Measurements from ENCODE around the gene MUC6. TPM values are rescaled to one million over a fixed set of nuclear protein-coding genes. Genes with fewer than 3 reads are reported as not detected.

The MUC6 gene
- total RNA-seq, 1 donor from 2014 or later = not detected

- TF ChIP-seq, protein P1, sequence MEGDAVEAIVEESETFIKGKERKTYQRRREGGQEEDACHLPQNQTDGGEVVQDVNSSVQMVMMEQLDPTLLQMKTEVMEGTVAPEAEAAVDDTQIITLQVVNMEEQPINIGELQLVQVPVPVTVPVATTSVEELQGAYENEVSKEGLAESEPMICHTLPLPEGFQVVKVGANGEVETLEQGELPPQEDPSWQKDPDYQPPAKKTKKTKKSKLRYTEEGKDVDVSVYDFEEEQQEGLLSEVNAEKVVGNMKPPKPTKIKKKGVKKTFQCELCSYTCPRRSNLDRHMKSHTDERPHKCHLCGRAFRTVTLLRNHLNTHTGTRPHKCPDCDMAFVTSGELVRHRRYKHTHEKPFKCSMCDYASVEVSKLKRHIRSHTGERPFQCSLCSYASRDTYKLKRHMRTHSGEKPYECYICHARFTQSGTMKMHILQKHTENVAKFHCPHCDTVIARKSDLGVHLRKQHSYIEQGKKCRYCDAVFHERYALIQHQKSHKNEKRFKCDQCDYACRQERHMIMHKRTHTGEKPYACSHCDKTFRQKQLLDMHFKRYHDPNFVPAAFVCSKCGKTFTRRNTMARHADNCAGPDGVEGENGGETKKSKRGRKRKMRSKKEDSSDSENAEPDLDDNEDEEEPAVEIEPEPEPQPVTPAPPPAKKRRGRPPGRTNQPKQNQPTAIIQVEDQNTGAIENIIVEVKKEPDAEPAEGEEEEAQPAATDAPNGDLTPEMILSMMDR (IDR thresholded peaks at IDR 0.05) = no peak
- no peaks in the 10 kb centered on the region for H3K4me1 Mint-ChIP-seq (ENCODE audit: unreplicated experiment)
- no peak overlapping the region for H3K4me3 Mint-ChIP-seq (ENCODE audit: unreplicated experiment)
- peaks cover 8% of the 10 kb centered on the region for H3K27me3 Mint-ChIP-seq (ENCODE audit: unreplicated experiment)
- DNase-seq (ENCODE audit: extremely low spot score, unreplicated experiment) = no peak
- no peaks in the 10 kb centered on the region for H3K9me3 Mint-ChIP-seq (ENCODE audit: unreplicated experiment)
- no peak overlapping the region for H3K27ac Mint-ChIP-seq (ENCODE audit: unreplicated experiment)
- no peaks in the 10 kb centered on the region for H3K36me3 Mint-ChIP-seq (ENCODE audit: unreplicated experiment)
Observed at GRCh38 chr11:1039481-1040427, 3.2 kb upstream of the MUC6 start.

DNA sequence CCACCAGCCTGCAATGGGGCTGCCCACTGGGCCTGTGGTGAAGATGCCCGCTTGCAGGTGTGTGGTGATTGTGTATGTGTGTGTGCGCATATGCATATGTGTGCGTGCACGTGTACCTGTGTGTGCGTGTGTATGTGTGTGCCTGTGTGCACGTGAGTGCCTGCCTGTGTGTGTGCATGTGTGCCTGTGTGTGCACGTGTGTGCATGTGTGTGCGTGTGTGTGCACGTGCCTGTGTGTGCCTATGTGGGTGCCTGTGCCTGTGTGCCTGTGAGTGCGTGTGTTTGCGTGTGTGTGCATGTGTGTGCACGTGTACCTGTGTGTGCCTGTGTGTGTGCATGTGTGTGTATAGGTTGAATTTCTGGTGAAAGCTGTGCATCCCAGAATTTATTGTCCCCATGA, 2.4 kb upstream of the MUC6 start:
- TF ChIP-seq, protein P1 (IDR thresholded peaks at IDR 0.05) = no peak
- H3K4me1 Mint-ChIP-seq (ENCODE audit: unreplicated experiment) = no peaks in the 10 kb centered on the region
- no peaks in the 10 kb centered on the region for H3K9me3 Mint-ChIP-seq (ENCODE audit: unreplicated experiment)
- peaks cover 2% of the 10 kb centered on the region for H3K27me3 Mint-ChIP-seq (ENCODE audit: unreplicated experiment)
- no peak for DNase-seq (ENCODE audit: extremely low spot score, unreplicated experiment)
- no peaks in the 10 kb centered on the region for H3K36me3 Mint-ChIP-seq (ENCODE audit: unreplicated experiment)
- no peak overlapping the region for H3K27ac Mint-ChIP-seq (ENCODE audit: unreplicated experiment)
- H3K4me3 Mint-ChIP-seq (ENCODE audit: unreplicated experiment) = no peak overlapping the region

- TF ChIP-seq, protein P1 (IDR thresholded peaks at IDR 0.05) = no peak
- no peak overlapping the region for H3K27ac Mint-ChIP-seq (ENCODE audit: unreplicated experiment)
- H3K4me1 Mint-ChIP-seq (ENCODE audit: unreplicated experiment) = no peaks in the 10 kb centered on the region
- no peaks in the 10 kb centered on the region for H3K36me3 Mint-ChIP-seq (ENCODE audit: unreplicated experiment)
- no peaks in the 10 kb centered on the region for H3K27me3 Mint-ChIP-seq (ENCODE audit: unreplicated experiment)
- no peak overlapping the region for H3K4me3 Mint-ChIP-seq (ENCODE audit: unreplicated experiment)
- no peak for DNase-seq (ENCODE audit: extremely low spot score, unreplicated experiment)
- no peaks in the 10 kb centered on the region for H3K9me3 Mint-ChIP-seq (ENCODE audit: unreplicated experiment)
Observed at GRCh38 chr11:1038361-1038760, 1.8 kb upstream of the MUC6 start.

- H3K36me3 Mint-ChIP-seq (ENCODE audit: unreplicated experiment) = no peaks in the 10 kb centered on the region
- TF ChIP-seq, protein P1 (IDR thresholded peaks at IDR 0.05) = no peak
- no peak for DNase-seq (ENCODE audit: extremely low spot score, unreplicated experiment)
- no peaks in the 10 kb centered on the region for H3K9me3 Mint-ChIP-seq (ENCODE audit: unreplicated experiment)
- H3K27me3 Mint-ChIP-seq (ENCODE audit: unreplicated experiment) = no peaks in the 10 kb centered on the region
- H3K4me3 Mint-ChIP-seq (ENCODE audit: unreplicated experiment) = no peak overlapping the region
- no peak overlapping the region for H3K27ac Mint-ChIP-seq (ENCODE audit: unreplicated experiment)
- H3K4me1 Mint-ChIP-seq (ENCODE audit: unreplicated experiment) = no peaks in the 10 kb centered on the region
Observed at GRCh38 chr11:1037506-1038055, 1.1 kb upstream of the MUC6 start.

GRCh38 chr11:1036931-1037330, 413 bp upstream of the MUC6 start:
- H3K27ac Mint-ChIP-seq (ENCODE audit: unreplicated experiment) = no peak overlapping the region

More at GRCh38 chr11:1036931-1037330, 413 bp upstream of the MUC6 start:
- H3K36me3 Mint-ChIP-seq (ENCODE audit: unreplicated experiment) = no peaks in the 10 kb centered on the region
- no peaks in the 10 kb centered on the region for H3K4me1 Mint-ChIP-seq (ENCODE audit: unreplicated experiment)
- H3K27me3 Mint-ChIP-seq (ENCODE audit: unreplicated experiment) = no peaks in the 10 kb centered on the region
- TF ChIP-seq, protein P1 (IDR thresholded peaks at IDR 0.05) = no peak
- H3K9me3 Mint-ChIP-seq (ENCODE audit: unreplicated experiment) = no peaks in the 10 kb centered on the region
- no peak overlapping the region for H3K4me3 Mint-ChIP-seq (ENCODE audit: unreplicated experiment)
- DNase-seq (ENCODE audit: extremely low spot score, unreplicated experiment) = no peak

Measured in osteocyte (in vitro differentiated cells).